Omental fat pad (tissue), 4 donors: ENCODE data around the gene ODAD3. TPM values are rescaled to one million over a fixed set of nuclear protein-coding genes. Genes with fewer than 3 reads are reported as not detected.
"Not testable (repeated sequence)": the region's sequence is repeated elsewhere in the genome, so short reads cannot be mapped to it uniquely, and the experiment has no call there.

Experiments used
- ATAC-seq: fragments of 150-250 bp; one replicate; pipeline ENCODE4 v1.9.1; 2016; ENCODE audit warnings: mild to moderate bottlenecking, moderate library complexity; ENCODE audit not compliant: low FRiP score
- DNase-seq: peaks from one replicate; pipeline ENCODE4 v3.0.0-alpha.2; 2019; ENCODE audit warnings: low spot score
- total RNA-seq, 4 donors: library from RNA; depleted of rRNA; stranded (reverse); fragments of >200 nt; gene quantifications; one replicate each; pipeline ENCODE4 v1.1.0, GENCODE V29; 2016
- TF ChIP-seq, protein P1 (sequence below), 3 donors: fragments of 450-650 bp; IDR thresholded peaks; one replicate each; pipeline ENCODE4 v1.5.1; 2016 to 2017; ENCODE audit warnings: antibody characterized with exemption in 3 of 3, mild to moderate bottlenecking in 3 of 3, moderate library complexity in 2 of 3

The ODAD3 gene
- total RNA-seq, 4 donors from 2014 or later = 0.46 TPM; not detected in 3

DNA sequence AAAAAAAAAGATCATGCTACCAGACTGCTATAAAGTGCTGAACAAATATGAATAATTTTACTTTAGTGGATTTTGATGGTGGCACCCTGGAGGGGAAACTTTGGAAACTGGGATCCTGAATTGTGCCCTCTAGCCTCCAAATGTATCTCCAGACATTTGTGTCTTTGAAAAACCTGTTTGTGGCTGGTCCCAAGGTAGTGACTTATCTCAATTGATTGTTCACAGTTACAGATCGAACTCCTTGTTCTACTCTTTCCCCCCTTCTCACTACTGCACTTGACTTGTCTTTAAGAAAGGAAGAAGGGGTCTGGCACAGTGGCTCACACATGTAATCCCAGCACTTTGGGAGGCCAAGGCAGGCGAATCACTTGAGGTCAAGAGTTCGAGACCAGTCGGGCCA is 26.3 kb downstream of the ODAD3 start:
- DNase-seq = no peak
- ATAC-seq = no peak
- TF ChIP-seq, protein P1, sequence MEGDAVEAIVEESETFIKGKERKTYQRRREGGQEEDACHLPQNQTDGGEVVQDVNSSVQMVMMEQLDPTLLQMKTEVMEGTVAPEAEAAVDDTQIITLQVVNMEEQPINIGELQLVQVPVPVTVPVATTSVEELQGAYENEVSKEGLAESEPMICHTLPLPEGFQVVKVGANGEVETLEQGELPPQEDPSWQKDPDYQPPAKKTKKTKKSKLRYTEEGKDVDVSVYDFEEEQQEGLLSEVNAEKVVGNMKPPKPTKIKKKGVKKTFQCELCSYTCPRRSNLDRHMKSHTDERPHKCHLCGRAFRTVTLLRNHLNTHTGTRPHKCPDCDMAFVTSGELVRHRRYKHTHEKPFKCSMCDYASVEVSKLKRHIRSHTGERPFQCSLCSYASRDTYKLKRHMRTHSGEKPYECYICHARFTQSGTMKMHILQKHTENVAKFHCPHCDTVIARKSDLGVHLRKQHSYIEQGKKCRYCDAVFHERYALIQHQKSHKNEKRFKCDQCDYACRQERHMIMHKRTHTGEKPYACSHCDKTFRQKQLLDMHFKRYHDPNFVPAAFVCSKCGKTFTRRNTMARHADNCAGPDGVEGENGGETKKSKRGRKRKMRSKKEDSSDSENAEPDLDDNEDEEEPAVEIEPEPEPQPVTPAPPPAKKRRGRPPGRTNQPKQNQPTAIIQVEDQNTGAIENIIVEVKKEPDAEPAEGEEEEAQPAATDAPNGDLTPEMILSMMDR (IDR thresholded peaks at IDR 0.05) = no peak

DNA sequence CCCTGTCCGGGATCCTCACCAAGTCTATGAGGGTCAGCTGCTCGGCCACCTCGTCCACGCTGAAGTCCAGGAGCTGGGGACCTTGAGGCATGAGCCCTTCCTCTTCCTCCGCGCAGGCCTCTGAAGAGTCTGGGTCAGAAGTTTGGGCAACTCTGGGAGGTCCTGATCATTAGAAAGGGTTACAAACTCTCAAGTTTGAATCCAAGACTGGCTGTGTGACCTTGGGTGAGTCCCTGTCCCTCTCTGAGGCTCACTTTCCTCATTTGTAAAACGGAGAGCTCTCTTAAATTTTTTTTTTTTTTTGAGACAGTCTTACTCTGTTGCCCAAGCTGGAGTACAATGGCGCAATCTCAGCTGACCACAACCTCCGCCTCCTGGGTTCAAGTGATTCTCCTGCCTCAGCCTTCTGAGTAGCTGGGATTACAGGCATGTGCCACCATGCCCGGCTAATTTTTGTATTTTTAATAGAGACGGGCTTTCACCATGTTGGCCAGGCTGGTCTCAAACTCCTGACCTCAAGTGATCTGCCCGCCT is 28.2 kb downstream of the ODAD3 start:
- DNase-seq = not testable (repeated sequence)
- peak; percentile 16 for ATAC-seq

DNA sequence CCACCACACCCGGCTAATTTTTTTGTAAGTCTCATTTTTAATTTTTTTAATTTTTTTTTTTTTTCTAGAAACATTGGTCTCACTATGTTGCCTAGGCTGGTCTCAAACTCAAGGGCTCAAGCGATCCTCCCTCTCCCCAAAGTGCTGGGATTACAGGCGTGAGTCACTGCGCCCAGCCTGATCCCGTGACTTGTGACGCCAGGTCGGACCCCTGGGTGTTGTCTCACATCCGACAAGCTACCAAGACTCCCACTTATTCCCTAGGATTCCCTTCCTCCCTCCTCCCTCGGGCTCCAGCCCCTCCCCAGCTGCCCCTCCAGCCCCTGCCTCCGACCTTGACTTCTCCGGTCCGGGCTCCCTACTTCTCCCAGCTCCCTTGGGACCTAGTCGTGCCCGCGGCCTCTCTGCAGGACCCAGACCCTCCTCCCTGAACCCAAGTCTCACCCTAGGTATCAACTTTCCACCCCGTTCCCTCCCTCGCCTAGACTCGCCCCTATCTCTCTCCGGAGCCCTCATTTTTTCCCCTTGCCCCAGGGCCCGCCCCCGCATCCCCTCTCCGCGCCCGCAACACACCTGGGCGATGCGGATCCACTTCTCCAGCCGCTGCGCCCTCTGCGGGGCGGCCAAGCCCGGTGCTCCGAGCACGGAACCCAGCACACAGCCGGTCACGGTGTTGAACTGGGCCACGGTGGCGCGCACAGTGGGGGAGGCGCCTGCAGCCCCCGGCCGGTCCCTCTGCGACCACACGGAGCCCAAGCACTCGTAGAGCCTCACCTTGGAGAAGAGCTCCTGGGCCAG is 28.9 kb downstream of the ODAD3 start:
- ATAC-seq = peak; percentile 69
- DNase-seq = no peak
- TF ChIP-seq, protein P1 (IDR thresholded peaks at IDR 0.05) = no peak

DNA sequence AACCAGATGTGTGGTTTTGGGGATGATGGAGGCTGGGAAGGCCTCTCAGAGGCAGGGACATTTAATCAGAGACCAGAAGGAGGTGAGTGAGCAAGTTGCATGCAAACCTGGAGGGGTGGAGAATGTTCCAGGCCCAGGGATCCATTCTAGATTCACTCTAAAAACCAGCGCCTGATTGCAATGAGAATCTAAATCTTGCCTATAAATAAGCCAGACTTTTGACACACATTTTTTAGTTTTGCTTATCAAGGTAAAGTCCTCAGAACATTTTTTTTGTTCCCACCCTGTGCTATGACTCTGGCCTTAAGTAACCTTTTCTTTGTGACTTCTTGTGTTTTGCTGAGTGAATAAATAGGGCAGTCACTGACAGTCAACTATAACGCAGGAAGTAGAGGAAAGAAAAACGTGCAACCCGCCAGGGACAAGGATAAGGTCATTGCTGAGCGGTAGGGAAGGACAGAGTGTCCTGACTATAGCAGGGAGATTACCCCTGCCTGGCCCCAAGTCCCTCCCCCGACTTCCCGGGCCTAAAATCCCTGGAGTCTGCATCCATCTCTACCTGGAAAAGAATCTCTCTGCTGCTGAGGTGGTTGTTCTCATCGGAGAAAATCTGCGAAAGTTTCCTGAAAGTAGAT is 30.2 kb downstream of the ODAD3 start:
- TF ChIP-seq, protein P1 (IDR thresholded peaks at IDR 0.05) = no peak
- DNase-seq (no peak), ATAC-seq (no peak)

DNA sequence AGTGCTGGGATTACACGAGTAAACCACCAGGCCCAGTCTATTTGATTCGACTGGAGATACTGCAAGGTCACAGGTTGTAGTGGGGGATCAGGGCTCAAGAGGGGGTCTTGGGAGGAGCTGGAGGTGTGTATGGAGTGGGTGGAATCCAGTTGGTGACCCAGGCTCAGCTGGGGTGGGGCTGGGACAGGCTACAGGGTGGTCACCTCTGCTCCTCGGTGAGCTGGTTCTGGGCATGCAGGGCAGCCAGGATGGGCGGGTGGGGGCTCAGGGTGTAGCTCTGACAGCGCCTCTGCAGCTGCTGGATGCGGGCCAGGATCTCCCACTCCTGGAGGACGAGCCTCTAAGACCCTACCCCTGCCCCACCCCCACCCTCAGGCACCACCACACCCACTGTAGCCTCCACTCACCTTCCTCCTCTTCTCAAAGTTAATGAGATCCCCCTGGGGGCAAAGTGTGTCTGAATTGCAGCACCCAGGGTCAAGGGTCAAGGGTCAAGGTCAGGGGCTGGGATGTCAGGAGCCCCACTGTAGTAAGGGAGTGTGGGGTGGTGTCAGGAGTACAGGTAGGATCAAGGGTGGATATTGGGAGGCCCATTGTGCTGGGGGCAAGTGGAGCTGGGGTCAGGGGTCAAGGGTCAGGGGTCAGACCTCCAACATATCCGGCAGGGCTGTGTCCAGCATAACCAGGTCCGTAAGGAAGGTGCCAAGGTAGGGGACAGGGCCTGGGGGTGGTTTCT is 32.9 kb downstream of the ODAD3 start:
- no peak for ATAC-seq
- TF ChIP-seq, protein P1 (IDR thresholded peaks at IDR 0.05) = no peak
- no peak for DNase-seq

DNA sequence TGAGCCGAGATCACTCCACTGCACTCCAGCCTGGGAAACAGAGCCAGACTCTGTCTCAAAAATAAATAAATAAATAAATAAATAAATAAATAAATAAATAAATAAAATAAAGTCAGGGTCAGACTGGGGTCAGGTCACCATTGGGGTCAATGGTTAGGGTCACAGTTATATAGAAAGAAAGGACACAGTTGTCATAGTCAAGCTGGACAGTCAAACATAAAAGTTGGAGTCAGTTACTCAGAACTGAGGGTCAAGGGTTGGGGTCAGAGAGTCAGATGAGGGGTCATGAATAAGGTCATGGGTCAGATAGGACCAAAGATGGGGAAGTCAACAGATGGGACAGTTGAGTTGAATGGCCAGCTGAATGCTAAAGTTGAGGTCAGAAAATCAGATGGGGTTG is 34.1 kb downstream of the ODAD3 start:
- DNase-seq (no peak), ATAC-seq (no peak)
- TF ChIP-seq, protein P1 (IDR thresholded peaks at IDR 0.05) = no peak

DNA sequence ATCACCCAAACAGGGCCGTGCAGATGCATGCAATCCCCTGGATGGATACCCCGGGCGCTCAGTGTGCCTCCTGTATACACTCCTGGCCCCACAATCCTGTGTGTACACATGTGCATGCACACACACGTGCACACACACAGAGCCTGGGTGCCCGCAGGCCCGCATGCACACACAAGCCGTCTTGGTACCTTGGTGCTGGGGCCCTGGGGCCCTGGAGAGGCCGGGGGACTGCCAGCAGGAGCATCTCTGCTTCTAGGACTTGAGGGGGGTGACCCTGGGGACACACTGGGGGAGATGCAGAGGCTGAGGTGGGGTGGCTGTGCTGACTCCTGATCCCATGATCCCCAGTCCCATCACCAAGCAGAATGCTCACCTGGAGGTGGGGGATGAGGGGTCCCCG is 35.3 kb downstream of the ODAD3 start:
- TF ChIP-seq, protein P1 (IDR thresholded peaks at IDR 0.05) = no peak
- DNase-seq (no peak), ATAC-seq (no peak)
